HS-5 (cell line): ENCODE measurements around the gene CD81.

Source experiments
- DNase-seq: peaks from one replicate; pipeline ENCODE4 v3.0.0-alpha.2; 2012; ENCODE audit warnings: low read depth

CD81 gene

GRCh38 chr11:2375964-2376551, 1.1 kb upstream of the CD81 start:
- no peak for DNase-seq

GRCh38 chr11:2377511-2378443, 667 bp downstream of the CD81 start:
- DNase-seq: no peak

GRCh38 chr11:2378527-2379210, 1.6 kb downstream of the CD81 start:
- DNase-seq: peak; percentile 30

GRCh38 chr11:2379466-2380174, 2.5 kb downstream of the CD81 start:
- no peak for DNase-seq

GRCh38 chr11:2380396-2380795, 3.3 kb downstream of the CD81 start:
- no peak for DNase-seq

GRCh38 chr11:2380807-2381350, 3.8 kb downstream of the CD81 start:
- DNase-seq: no peak

GRCh38 chr11:2381494-2382128, 4.5 kb downstream of the CD81 start:
- no peak for DNase-seq

- no peak for DNase-seq
Measured at GRCh38 chr11:2382129-2382517, 5.0 kb downstream of the CD81 start.

GRCh38 chr11:2382936-2383851, 6.1 kb downstream of the CD81 start:
- no peak for DNase-seq

GRCh38 chr11:2383852-2384804, 7.0 kb downstream of the CD81 start:
- DNase-seq: no peak

- DNase-seq: no peak
Measured at GRCh38 chr11:2385156-2386151, 8.3 kb downstream of the CD81 start.

GRCh38 chr11:2386591-2386990, 9.5 kb downstream of the CD81 start:
- no peak for DNase-seq

- no peak for DNase-seq
Measured at GRCh38 chr11:2387266-2387987, 10.3 kb downstream of the CD81 start.

- DNase-seq: no peak
Measured at GRCh38 chr11:2388431-2389376, 11.6 kb downstream of the CD81 start.

GRCh38 chr11:2389377-2390026, 12.4 kb downstream of the CD81 start:
- no peak for DNase-seq
